ENCODE data around the gene EVA1C. TPM values are rescaled to one million over a fixed set of nuclear protein-coding genes. Genes with fewer than 3 reads are reported as not detected.
"Not testable (repeated sequence)": the region's sequence is repeated elsewhere in the genome, so short reads cannot be mapped to it uniquely, and the experiment has no call there.

Gene EVA1C
- total RNA-seq, 3 donors from 2014 or later: 30.2 to 69.8 (median 58.5) TPM

DNA sequence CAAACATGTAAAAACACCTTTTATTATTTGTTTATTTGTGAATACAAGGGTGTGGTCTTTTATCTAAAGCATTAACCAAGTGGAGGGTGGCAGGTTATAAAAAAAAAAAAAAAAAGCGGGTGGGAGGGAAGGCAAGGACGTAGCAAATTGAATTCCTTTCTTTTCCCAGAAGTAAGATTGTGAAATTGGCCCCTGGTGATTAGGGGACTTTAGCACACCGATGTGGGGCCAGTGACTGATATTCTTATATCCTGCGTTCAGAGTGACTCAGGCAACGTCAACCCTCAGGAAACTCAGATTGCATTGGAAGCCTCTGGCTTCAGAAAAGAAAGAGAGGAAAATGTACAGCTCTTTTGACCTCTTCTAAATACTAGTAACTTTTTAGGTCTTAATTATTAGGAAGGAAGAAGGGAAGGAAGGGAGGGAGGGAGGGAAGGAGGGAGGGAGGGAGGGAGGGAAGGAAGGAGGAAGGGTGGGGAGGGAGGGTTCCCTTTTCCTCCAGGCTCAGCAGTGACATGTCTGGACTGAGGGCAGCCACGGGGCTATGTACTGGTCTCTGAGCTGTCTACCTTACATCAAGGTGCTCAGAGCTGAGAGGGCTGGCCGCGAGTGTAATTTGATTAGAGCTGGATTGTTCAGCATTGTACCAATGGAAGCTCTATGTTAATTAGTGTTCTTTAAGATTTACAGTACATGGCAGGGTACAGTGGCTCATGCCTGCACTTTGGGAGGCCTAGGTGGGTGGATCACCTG lies 30.2 kb downstream of the EVA1C start:
- H3K36me3 ChIP-seq: no peaks in the 10 kb centered on the region
- DNase-seq (ENCODE audit: low spot score in 2 of 2): no peak
- no peaks in the 10 kb centered on the region for H3K4me1 ChIP-seq
- intact Hi-C loops (cut with DNase I; ENCODE audit: low total_unique reads): no loop called here
- no peaks in the 10 kb centered on the region for H3K27me3 ChIP-seq
- H3K4me3 ChIP-seq: no peak overlapping the region
- peak overlapping the region in 1 of 2 donors; percentile 19 for H3K27ac ChIP-seq
- peaks cover 0 to 5% of the 10 kb centered on the region in 2 donors for H3K9me3 ChIP-seq
- TF ChIP-seq, protein P1, sequence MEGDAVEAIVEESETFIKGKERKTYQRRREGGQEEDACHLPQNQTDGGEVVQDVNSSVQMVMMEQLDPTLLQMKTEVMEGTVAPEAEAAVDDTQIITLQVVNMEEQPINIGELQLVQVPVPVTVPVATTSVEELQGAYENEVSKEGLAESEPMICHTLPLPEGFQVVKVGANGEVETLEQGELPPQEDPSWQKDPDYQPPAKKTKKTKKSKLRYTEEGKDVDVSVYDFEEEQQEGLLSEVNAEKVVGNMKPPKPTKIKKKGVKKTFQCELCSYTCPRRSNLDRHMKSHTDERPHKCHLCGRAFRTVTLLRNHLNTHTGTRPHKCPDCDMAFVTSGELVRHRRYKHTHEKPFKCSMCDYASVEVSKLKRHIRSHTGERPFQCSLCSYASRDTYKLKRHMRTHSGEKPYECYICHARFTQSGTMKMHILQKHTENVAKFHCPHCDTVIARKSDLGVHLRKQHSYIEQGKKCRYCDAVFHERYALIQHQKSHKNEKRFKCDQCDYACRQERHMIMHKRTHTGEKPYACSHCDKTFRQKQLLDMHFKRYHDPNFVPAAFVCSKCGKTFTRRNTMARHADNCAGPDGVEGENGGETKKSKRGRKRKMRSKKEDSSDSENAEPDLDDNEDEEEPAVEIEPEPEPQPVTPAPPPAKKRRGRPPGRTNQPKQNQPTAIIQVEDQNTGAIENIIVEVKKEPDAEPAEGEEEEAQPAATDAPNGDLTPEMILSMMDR (IDR thresholded peaks at IDR 0.05): no peak
- no peak for TF ChIP-seq POLR2A (IDR thresholded peaks at IDR 0.05)
- no peak for TF ChIP-seq POLR2AphosphoS5 (IDR thresholded peaks at IDR 0.05)

DNA sequence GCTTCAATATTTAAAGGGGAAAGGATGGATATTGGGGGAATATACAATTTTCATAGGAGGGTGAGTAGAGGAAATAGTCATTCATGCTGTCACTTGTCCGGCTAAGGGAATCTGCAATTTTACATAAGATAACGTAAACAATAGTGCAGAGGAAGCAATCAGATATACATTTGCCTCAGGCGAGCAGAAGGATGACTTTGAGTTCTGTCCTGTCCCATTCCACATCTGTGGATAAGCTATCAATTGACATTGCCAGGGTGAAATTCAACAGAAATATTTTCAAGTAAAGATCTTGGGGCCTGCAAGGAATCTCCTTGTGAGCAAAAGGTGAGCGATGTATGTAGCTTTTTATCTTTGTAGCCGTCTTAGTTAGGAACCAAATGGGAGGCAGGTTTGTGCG lies 32.6 kb downstream of the EVA1C start:
- DNase-seq (ENCODE audit: low spot score in 2 of 2): no peak
- Histone ChIP-seq H3K4me3 (no peak overlapping the region), H3K36me3 (no peaks in the 10 kb centered on the region), H3K9me3 (peaks cover 0 to 5% of the 10 kb centered on the region in 2 donors), H3K4me1 (peaks cover 0 to 7% of the 10 kb centered on the region in 2 donors), H3K27me3 (no peaks in the 10 kb centered on the region), H3K27ac (no peak overlapping the region)
- TF ChIP-seq, protein P1 (IDR thresholded peaks at IDR 0.05): no peak
- TF ChIP-seq POLR2A (IDR thresholded peaks at IDR 0.05) (no peak), POLR2AphosphoS5 (IDR thresholded peaks at IDR 0.05) (no peak)
- intact Hi-C loops (cut with DNase I; ENCODE audit: low total_unique reads): no loop called here

DNA sequence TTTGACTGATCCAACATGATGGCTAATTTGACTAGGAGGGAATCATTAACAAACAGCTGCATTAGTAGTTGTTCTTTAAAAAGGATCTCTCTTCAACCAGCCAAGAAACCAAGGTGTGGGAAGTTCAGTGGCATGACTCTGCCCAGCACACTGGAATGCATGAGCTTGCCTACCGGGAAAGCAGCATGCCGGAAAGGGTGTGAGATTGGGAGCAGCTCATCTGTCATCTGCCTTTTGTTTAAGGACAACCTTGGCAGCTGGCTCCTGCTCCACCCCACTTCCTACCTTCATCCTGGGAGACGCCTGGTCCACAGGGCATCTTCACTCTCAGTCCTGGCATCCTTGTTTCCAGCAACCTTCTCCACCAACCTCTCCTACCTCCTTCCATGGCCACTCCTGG lies 33.9 kb downstream of the EVA1C start:
- H3K4me3 ChIP-seq; intact Hi-C loops (cut with DNase I; ENCODE audit: low total_unique reads); H3K36me3 ChIP-seq; H3K4me1 ChIP-seq; H3K27me3 ChIP-seq; DNase-seq (ENCODE audit: low spot score in 2 of 2); H3K9me3 ChIP-seq: not testable (repeated sequence)
- H3K27ac ChIP-seq: peak overlapping the region in 1 of 2 donors; percentile 58

DNA sequence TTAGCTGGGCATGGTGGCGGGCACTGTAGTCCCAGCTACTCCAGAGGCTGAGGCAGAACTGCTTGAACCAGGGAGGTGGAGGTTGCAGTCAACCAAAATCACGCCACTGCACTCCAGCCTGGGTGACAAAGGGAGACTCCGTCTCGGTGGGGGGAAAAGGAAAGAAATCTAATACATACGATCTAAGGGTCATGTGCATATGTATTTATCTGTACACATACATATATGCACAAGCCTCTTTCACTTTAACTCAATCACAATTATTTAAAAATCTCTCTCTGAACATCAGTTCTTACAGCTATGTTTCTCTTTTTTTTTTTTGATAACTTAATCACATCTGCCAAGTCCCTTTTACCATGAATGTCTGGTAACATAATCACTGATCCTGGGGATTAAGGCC lies 34.7 kb downstream of the EVA1C start:
- H3K4me1 ChIP-seq: peaks cover 13 to 14% of the 10 kb centered on the region in 2 donors
- intact Hi-C loops (cut with DNase I; ENCODE audit: low total_unique reads): no loop called here
- H3K9me3 ChIP-seq: peaks cover 0 to 5% of the 10 kb centered on the region in 2 donors
- TF ChIP-seq POLR2A (IDR thresholded peaks at IDR 0.05) (no peak), POLR2AphosphoS5 (IDR thresholded peaks at IDR 0.05) (no peak)
- TF ChIP-seq, protein P1 (IDR thresholded peaks at IDR 0.05): no peak
- no peaks in the 10 kb centered on the region for H3K27me3 ChIP-seq
- H3K4me3 ChIP-seq: no peak overlapping the region
- no peak for DNase-seq (ENCODE audit: low spot score in 2 of 2)
- H3K27ac ChIP-seq: no peak overlapping the region
- no peaks in the 10 kb centered on the region for H3K36me3 ChIP-seq

DNA sequence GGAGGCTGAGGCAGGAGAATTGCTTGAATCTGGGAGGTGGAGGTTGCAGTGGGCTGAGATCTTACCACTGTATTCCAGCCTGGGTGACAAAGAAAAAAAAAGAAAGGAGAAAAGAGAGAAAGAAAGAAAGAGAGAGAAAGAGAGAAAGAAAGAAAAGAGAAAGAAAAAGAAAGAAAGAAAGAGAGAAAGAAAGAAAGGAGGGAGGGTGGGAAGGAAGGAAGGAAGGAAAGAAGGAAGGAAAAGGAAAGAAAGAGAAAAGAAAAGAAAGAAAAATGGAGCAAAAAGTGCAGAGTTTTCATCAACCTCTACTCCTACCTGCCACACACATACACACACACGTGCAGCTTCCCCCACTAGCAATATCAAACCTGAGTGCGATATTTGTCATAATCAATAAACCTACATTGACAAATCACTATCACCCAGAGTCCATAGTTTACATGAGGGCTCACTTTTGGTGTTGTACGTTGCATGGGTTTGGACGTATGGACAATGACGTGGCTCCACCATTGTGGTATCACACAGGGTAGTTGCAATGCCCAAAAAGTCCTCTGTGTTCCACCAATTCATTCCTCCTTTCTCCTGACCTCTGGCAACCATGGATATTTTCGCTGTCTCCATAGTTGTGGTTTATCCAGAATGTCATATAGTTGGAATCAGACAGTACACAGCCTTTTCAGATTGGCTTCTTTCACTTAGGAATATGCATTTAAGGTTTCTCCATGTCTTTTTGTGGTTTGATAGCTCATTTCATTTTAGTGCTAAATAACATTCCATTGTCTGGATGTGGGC lies 36.5 kb downstream of the EVA1C start:
- DNase-seq (ENCODE audit: low spot score in 2 of 2): no peak
- H3K9me3 ChIP-seq: no peaks in the 10 kb centered on the region
- peaks cover 13 to 14% of the 10 kb centered on the region in 2 donors for H3K4me1 ChIP-seq
- H3K27me3 ChIP-seq: no peaks in the 10 kb centered on the region
- no peak overlapping the region for H3K4me3 ChIP-seq
- intact Hi-C loops (cut with DNase I; ENCODE audit: low total_unique reads): no loop called here
- peak overlapping the region; percentile 65 to 66 for H3K27ac ChIP-seq
- TF ChIP-seq POLR2AphosphoS5 (IDR thresholded peaks at IDR 0.05) (no peak), POLR2A (IDR thresholded peaks at IDR 0.05) (no peak)
- TF ChIP-seq, protein P1 (IDR thresholded peaks at IDR 0.05): no peak
- H3K36me3 ChIP-seq: no peaks in the 10 kb centered on the region
